Right lobe of liver (tissue), 4 donors: Measurements from ENCODE around the gene HTR4.

Source experiments
- POLR2A ChIP-seq: fragments of 450-650 bp; IDR thresholded peaks from one replicate; pipeline ENCODE4 v1.6.1; 2017; ENCODE audit warnings: antibody characterized with exemption, mild to moderate bottlenecking
- TF ChIP-seq, protein P1 (sequence below), 4 donors: fragments of 200-600 bp in 3 of 4; fragments of 450-650 bp in 1 of 4; IDR thresholded peaks; one replicate each; pipeline versions ENCODE4 v1.5.1 to v1.8.0; 2016 to 2022; ENCODE audit warnings: antibody characterized with exemption in 4 of 4, mild to moderate bottlenecking in 2 of 4
- donor health status: DM: no; HTN: no; CAD: no.
- donor health status: DM: no; HTN: no; CAD: no.
- donor health status: DM: no; HTN: yes; CAD: no.

DNA sequence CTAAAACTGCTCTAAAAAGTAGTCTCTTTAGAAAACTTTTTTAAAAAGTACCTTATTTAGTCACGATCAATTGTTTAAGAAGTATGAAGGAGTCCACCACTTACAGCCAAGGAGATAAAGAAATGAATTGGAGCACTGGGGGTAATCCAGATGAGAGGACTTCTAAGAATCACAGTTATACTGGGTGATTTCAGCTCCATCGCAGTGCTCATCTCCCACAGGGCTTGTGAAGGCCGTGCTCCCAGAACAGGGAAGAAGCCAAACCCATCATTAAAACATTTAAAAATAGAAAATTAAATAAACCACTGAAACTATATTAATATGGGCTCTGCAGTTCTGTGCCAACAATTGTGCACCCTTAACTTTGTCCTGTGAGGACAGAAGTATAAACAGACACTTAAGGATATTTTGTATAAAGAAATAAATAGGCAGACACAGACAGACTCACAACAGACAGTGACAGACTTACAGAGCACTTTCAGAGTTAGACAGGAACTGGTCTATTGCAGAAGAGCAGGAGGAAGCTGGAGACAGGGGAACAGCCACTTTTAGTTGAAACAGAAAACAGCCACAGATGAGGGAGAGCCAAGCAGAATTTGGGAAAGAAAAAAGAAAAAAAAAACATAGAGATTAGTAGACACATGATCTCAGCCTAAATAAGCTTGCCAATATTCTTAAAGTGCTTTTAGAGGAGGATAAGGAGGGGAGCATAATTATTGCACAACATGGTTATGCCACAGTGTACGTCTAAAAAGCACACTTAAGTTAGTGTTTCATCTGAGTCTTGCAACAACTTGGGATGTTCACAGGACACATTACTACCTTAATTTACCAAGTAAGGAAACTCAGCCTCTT, 188.7 kb downstream of the HTR4 start:
- TF ChIP-seq, protein P1, sequence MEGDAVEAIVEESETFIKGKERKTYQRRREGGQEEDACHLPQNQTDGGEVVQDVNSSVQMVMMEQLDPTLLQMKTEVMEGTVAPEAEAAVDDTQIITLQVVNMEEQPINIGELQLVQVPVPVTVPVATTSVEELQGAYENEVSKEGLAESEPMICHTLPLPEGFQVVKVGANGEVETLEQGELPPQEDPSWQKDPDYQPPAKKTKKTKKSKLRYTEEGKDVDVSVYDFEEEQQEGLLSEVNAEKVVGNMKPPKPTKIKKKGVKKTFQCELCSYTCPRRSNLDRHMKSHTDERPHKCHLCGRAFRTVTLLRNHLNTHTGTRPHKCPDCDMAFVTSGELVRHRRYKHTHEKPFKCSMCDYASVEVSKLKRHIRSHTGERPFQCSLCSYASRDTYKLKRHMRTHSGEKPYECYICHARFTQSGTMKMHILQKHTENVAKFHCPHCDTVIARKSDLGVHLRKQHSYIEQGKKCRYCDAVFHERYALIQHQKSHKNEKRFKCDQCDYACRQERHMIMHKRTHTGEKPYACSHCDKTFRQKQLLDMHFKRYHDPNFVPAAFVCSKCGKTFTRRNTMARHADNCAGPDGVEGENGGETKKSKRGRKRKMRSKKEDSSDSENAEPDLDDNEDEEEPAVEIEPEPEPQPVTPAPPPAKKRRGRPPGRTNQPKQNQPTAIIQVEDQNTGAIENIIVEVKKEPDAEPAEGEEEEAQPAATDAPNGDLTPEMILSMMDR (IDR thresholded peaks at IDR 0.05) = no peak
- no peak for TF ChIP-seq POLR2A
